Measurements from ENCODE around the gene OR2T8. TPM values are rescaled to one million over a fixed set of nuclear protein-coding genes. Genes with fewer than 3 reads are reported as not detected.

OR2T8 gene
- total and polyA plus RNA-seq, 2 of the 4 experiments (the other 2 are of a cell fraction): not detected

GRCh38 chr1:247906504-247907047 lies 13.5 kb upstream of the OR2T8 start:
- Histone ChIP-seq H4K8ac (ENCODE audit: low read depth in 2 of 2, low read length in 2 of 2) (no peak overlapping the region), H3K23ac (ENCODE audit: low read depth, low read length) (no peak overlapping the region), H3K9me1 (ENCODE audit: insufficient read depth, low read length) (no peaks in the 10 kb centered on the region), H3K36me3 (ENCODE audit: control insufficient read depth, insufficient read depth, low read length) (no peaks in the 10 kb centered on the region), H4K5ac (ENCODE audit: low read depth, low read length) (no peak overlapping the region), H3K4me1 (ENCODE audit: control insufficient read depth, insufficient read depth, low read length) (no peaks in the 10 kb centered on the region), H3K18ac (ENCODE audit: low read depth, low read length) (no peak overlapping the region), H3K4me2 (ENCODE audit: low read depth, low read length) (peak overlapping the region; percentile 62; the same call in 1 of the 2 replicates), H2BK20ac (ENCODE audit: low read depth, low read length) (no peak overlapping the region), H3K79me1 (ENCODE audit: low read depth in 1 of 2, low read length in 2 of 2) (no peaks in the 10 kb centered on the region), H3K27me3 (ENCODE audit: control insufficient read depth, insufficient read depth, low read length) (no peaks in the 10 kb centered on the region), H3K9me3 (ENCODE audit: control insufficient read depth, insufficient read depth, low read length) (peaks cover 9% of the 10 kb centered on the region), H2AK9ac (replicated peaks; ENCODE audit: low read depth, low read length, poor library complexity) (no peak overlapping the region), H2BK120ac (ENCODE audit: low read depth, low read length) (no peak overlapping the region), H3K27ac (ENCODE audit: insufficient read depth, low read length) (no peak overlapping the region), H4K91ac (ENCODE audit: insufficient read depth, low read depth, low read length) (no peak overlapping the region), H4K20me1 (ENCODE audit: insufficient read depth, low read length) (no peaks in the 10 kb centered on the region), H2BK15ac (ENCODE audit: low read depth, low read length) (no peak overlapping the region), H2AK5ac (ENCODE audit: low read depth, low read length) (no peak overlapping the region), H2AFZ (replicated peaks; ENCODE audit: low read length, poor library complexity) (no peak overlapping the region), H3K56ac (ENCODE audit: extremely low read depth, insufficient read depth, low read length) (no peak overlapping the region), H3K14ac (replicated peaks; ENCODE audit: low read depth, low read length) (no peak overlapping the region), H2BK5ac (ENCODE audit: low read depth, low read length, poor library complexity, severe bottlenecking) (peak overlapping the region; percentile 54), H3K4me3 (ENCODE audit: insufficient read depth, low read depth, low read length) (no peak overlapping the region), H3K9ac (ENCODE audit: low read depth, low read length) (no peak overlapping the region), H3K4ac (ENCODE audit: low read depth, low read length) (no peak overlapping the region)
- CTCF ChIA-PET: interaction anchor here (0.6 kb wide), 1 partner anchor 22 kb away, joined by 3 read pairs; no protein-coding TSS in a partner anchor
- no peak for TF ChIP-seq BHLHE40 (IDR thresholded peaks at IDR 0.05; ENCODE audit: low read depth, low read length)
- no peak for TF ChIP-seq MAZ (IDR thresholded peaks at IDR 0.05; ENCODE audit: borderline replicate concordance, low read depth, low read length)
- TF ChIP-seq RAD21 (IDR thresholded peaks at IDR 0.05; ENCODE audit: low read length): no peak
- TF ChIP-seq MXI1 (IDR thresholded peaks at IDR 0.05; ENCODE audit: borderline replicate concordance, low read depth, low read length): no peak
- TF ChIP-seq USF2 (IDR thresholded peaks at IDR 0.05; ENCODE audit: low read depth, low read length): no peak
- no peak for TF ChIP-seq CTCF (conservative IDR thresholded peaks at IDR 0.05; ENCODE audit: low read depth, low read length)
- no peak for TF ChIP-seq FOS (IDR thresholded peaks at IDR 0.05; ENCODE audit: low read depth, low read length)
- no peak for TF ChIP-seq POLR2A (IDR thresholded peaks at IDR 0.05; ENCODE audit: low read depth, low read length)
- TF ChIP-seq RFX5 (IDR thresholded peaks at IDR 0.05; ENCODE audit: low read depth, low read length): no peak
- intact Hi-C loops (cut with micrococcal nuclease) (no loop called here), dilution Hi-C loops (cut with HindIII; ENCODE audit: low sequenced_read_pairs, unreplicated experiment) (no loop called here), in situ Hi-C loops (cut with MboI; ENCODE audit: low sequenced_read_pairs) (no loop called here)
- BruUV-seq (replicated peaks): no TSS peak
- POLR2A ChIA-PET (ENCODE audit: unreplicated experiment): no interaction called here
- DNase-seq: peak; percentile 32
- no peak for ATAC-seq (ENCODE audit: low read depth)
- WGBS, 2 experiments (ENCODE audit: extremely low coverage in 2 of 2, insufficient read length in 1 of 2): no CpG with 5 or more reads among the region's 7 CpGs

All from IMR-90 (cell line).